H9 (cell line): Measurements from ENCODE around the gene AKAP1. TPM values are rescaled to one million over a fixed set of nuclear protein-coding genes. Genes with fewer than 3 reads are reported as not detected.

Experiments
- DNase-seq: peaks from one replicate; pipeline ENCODE4 v3.0.0-alpha.2; 2017
- H2AFZ ChIP-seq: one replicate; pipeline ENCODE4 v1.6.1; 2013; ENCODE audit warnings: mild to moderate bottlenecking, low read length, control low read depth, moderate library complexity
- H2AK5ac ChIP-seq: 2 replicates; pipeline ENCODE4 v1.6.1; 2013; ENCODE audit warnings: low read length, control low read depth, mixed read lengths; ENCODE audit not compliant: insufficient read length
- H2BK120ac ChIP-seq: one replicate; pipeline ENCODE4 v1.6.1; 2013; ENCODE audit warnings: low read depth, mild to moderate bottlenecking, low read length, control low read depth, inconsistent platforms; ENCODE audit not compliant: poor library complexity, severe bottlenecking
- H2BK12ac ChIP-seq: 2 replicates; pipeline ENCODE4 v1.6.1; 2013; ENCODE audit warnings: low read length, control low read depth, mixed read lengths, low read depth; ENCODE audit not compliant: insufficient read length
- H2BK15ac ChIP-seq: 2 replicates; pipeline ENCODE4 v1.6.1; 2013; ENCODE audit warnings: low read depth, low read length, control low read depth
- H2BK20ac ChIP-seq: one replicate; pipeline ENCODE4 v1.6.1; 2013; ENCODE audit warnings: low read depth, mild to moderate bottlenecking, low read length, control low read depth, inconsistent platforms; ENCODE audit not compliant: poor library complexity, severe bottlenecking
- H2BK5ac ChIP-seq: 2 replicates; pipeline ENCODE4 v1.6.1; 2013; ENCODE audit warnings: low read length, control low read depth, mixed read lengths; ENCODE audit not compliant: insufficient read length
- H3K14ac ChIP-seq: 2 replicates; pipeline ENCODE4 v1.6.1; 2013; ENCODE audit warnings: low read length, control low read depth; ENCODE audit not compliant: insufficient read depth
- H3K18ac ChIP-seq: 2 replicates; pipeline ENCODE4 v1.6.1; 2013; ENCODE audit warnings: low read depth, mild to moderate bottlenecking, mixed read lengths, low read length, control low read depth; ENCODE audit not compliant: insufficient read length
- H3K23ac ChIP-seq: 2 replicates; pipeline ENCODE4 v1.6.1; 2013; ENCODE audit warnings: low read length, control low read depth, mixed read lengths, low read depth; ENCODE audit not compliant: insufficient read length
- H3K23me2 ChIP-seq: 2 replicates; pipeline ENCODE4 v1.6.1; 2013; ENCODE audit warnings: low read depth, mild to moderate bottlenecking, mixed read lengths, low read length, control low read depth; ENCODE audit not compliant: insufficient read length, poor library complexity, severe bottlenecking
- H3K27ac ChIP-seq: 2 replicates; pipeline ENCODE4 v1.5.1; 2013; ENCODE audit warnings: low read length, control low read depth, mixed read lengths, low read depth; ENCODE audit not compliant: insufficient read length
- H3K27me3 ChIP-seq: 2 replicates; pipeline ENCODE4 v1.6.1; 2013; ENCODE audit warnings: low read length, control low read depth, inconsistent platforms; ENCODE audit not compliant: insufficient read depth
- H3K4ac ChIP-seq: 2 replicates; pipeline ENCODE4 v1.6.1; 2013; ENCODE audit warnings: low read depth, mild to moderate bottlenecking, control low read depth, inconsistent platforms, low read length, moderate library complexity
- H3K4me1 ChIP-seq: 2 replicates; pipeline ENCODE4 v1.6.1; 2013; ENCODE audit warnings: low read length, control low read depth, inconsistent platforms; ENCODE audit not compliant: insufficient read depth
- H3K4me2 ChIP-seq: 2 replicates; pipeline ENCODE4 v1.6.1; 2013; ENCODE audit warnings: low read length, control low read depth, mixed read lengths; ENCODE audit not compliant: insufficient read length, insufficient read depth
- H3K56ac ChIP-seq: 2 replicates; pipeline ENCODE4 v1.6.1; 2013; ENCODE audit warnings: low read depth, mild to moderate bottlenecking, mixed read lengths, low read length, control low read depth; ENCODE audit not compliant: insufficient read length
- H3K79me1 ChIP-seq: 2 replicates; pipeline ENCODE4 v1.6.1; 2013; ENCODE audit warnings: low read depth, mild to moderate bottlenecking, moderate library complexity, low read length, control low read depth, inconsistent platforms; ENCODE audit not compliant: insufficient read depth, poor library complexity, severe bottlenecking
- H3K79me2 ChIP-seq: 2 replicates; pipeline ENCODE4 v1.6.1; 2013; ENCODE audit warnings: low read length, control low read depth, inconsistent platforms; ENCODE audit not compliant: insufficient read depth
- H3K9ac ChIP-seq: 2 replicates; pipeline ENCODE4 v1.6.1; 2013; ENCODE audit warnings: low read length, control low read depth, mixed read lengths; ENCODE audit not compliant: insufficient read length; ENCODE audit errors: extremely low read depth
- H3K9me3 ChIP-seq: one replicate; pipeline ENCODE4 v1.6.1; 2013; ENCODE audit warnings: low read depth, low read length, inconsistent platforms; ENCODE audit not compliant: control insufficient read depth
- H3T11ph ChIP-seq: one replicate; pipeline ENCODE4 v1.6.1; 2013; ENCODE audit warnings: mild to moderate bottlenecking, low read length, control low read depth, inconsistent platforms
- H4K20me1 ChIP-seq: one replicate; pipeline ENCODE4 v1.6.1; 2013; ENCODE audit not compliant: control insufficient read depth, insufficient read length, insufficient read depth
- H4K5ac ChIP-seq: 2 replicates; pipeline ENCODE4 v1.6.1; 2013; ENCODE audit warnings: low read depth, mild to moderate bottlenecking, mixed read lengths, low read length, control low read depth; ENCODE audit not compliant: insufficient read length
- H4K8ac ChIP-seq: replicated peaks from 2 replicates; pipeline ENCODE4 v1.6.1; 2013; ENCODE audit warnings: low read length, control low read depth, mixed read lengths, low read depth; ENCODE audit not compliant: insufficient read length
- H4K91ac ChIP-seq: 2 replicates; pipeline ENCODE4 v1.6.1; 2013; ENCODE audit warnings: low read depth, mild to moderate bottlenecking, moderate library complexity, mixed read lengths, low read length, control low read depth; ENCODE audit not compliant: insufficient read length
- H3K27ac Mint-ChIP-seq, 3 experiments: 2 replicates in 2 of 3; 3 replicates in 1 of 3; pipeline ENCODE4 v1.8.0; 2020 to 2021; ENCODE audit warnings: mixed read lengths in 3 of 3, mild to moderate bottlenecking in 1 of 3, moderate library complexity in 1 of 3
- H3K27me3 Mint-ChIP-seq: 2 replicates; pipeline ENCODE4 v1.8.0; 2021; ENCODE audit warnings: low read depth, mild to moderate bottlenecking, moderate library complexity, mixed read lengths
- H3K36me3 Mint-ChIP-seq, 3 experiments: 2 replicates in 2 of 3; 3 replicates in 1 of 3; pipeline ENCODE4 v1.8.0; 2020 to 2021; ENCODE audit warnings: low read depth in 3 of 3, mixed read lengths in 3 of 3; ENCODE audit not compliant: insufficient read depth in 1 of 3
- H3K4me1 Mint-ChIP-seq, 2 experiments: 2 replicates each; pipeline ENCODE4 v1.8.0; 2020; ENCODE audit warnings: mixed read lengths in 2 of 2
- H3K4me3 Mint-ChIP-seq, 2 experiments: 2 replicates in 1 of 2; 3 replicates in 1 of 2; pipeline ENCODE4 v1.8.0; 2020 to 2021; ENCODE audit warnings: mild to moderate bottlenecking in 2 of 2, mixed read lengths in 2 of 2, moderate library complexity in 1 of 2
- H3K9me3 Mint-ChIP-seq, 2 experiments: 2 replicates in 1 of 2; 3 replicates in 1 of 2; pipeline ENCODE4 v1.8.0; 2020; ENCODE audit warnings: mild to moderate bottlenecking in 2 of 2, mixed read lengths in 2 of 2, moderate library complexity in 1 of 2
- WGBS: extraction: QIAGEN DNeasy Blood & Tissue Kit; methylation state at CpG from one replicate; pipeline ENCODE4 v1.1.7; 2013; ENCODE audit warnings: missing lambda C conversion rate, low lambda C conversion rate, mixed read lengths; ENCODE audit not compliant: insufficient read length; ENCODE audit errors: extremely low coverage; 5-methylcytosine and 5-hydroxymethylcytosine counted together
- total RNA-seq: library from RNA; stranded (reverse); gene quantifications from 2 replicates; pipeline ENCODE4 v1.2.1, GENCODE V29; 2021
- TF ChIP-seq, protein P1 (sequence below): fragments of 200-600 bp; sonication (generic); conservative IDR thresholded peaks from 3 replicates; pipeline ENCODE4 v1.8.0; 2021; ENCODE audit warnings: antibody characterized with exemption, mild to moderate bottlenecking

AKAP1 gene
- total RNA-seq, 1 experiment from 2014 or later: 61.2 TPM

DNA sequence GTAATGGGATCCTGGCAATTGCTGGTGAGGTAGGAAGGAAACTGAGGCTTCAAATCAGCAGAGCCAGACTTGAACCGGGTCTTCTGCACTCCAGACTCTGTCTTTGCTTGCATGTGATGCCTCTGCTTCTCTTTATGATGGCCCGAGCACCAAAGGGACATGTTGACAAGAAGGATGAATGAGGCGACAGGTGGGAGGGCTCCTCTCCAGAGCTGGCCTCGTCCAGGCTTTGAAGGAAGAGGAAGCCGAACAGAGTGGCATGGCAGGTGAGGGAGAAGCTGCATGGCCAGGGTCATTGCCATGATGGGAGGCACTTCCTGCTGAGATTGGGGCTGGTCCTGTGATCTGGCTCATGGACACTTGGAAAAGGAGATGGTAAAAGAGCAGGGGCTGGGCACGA lies 40.8 kb downstream of the AKAP1 start:
- H3K79me2 ChIP-seq: no peaks in the 10 kb centered on the region
- H4K20me1 ChIP-seq: no peaks in the 10 kb centered on the region
- no peaks in the 10 kb centered on the region for H3K4me1 ChIP-seq
- no peak overlapping the region for H3K56ac ChIP-seq
- H3K27ac ChIP-seq: no peak overlapping the region
- H3K9ac ChIP-seq: no peak overlapping the region
- Mint-ChIP-seq H3K4me1 (peaks cover 1 to 4% of the 10 kb centered on the region in 2 experiments), H3K36me3 (peaks cover 15 to 44% (median 25%) of the 10 kb centered on the region in 3 experiments), H3K27ac (no peak overlapping the region), H3K4me3 (no peak overlapping the region), H3K9me3 (no peaks in the 10 kb centered on the region), H3K27me3 (peaks cover 1% of the 10 kb centered on the region; the same call in 1 of the 2 replicates)
- no CpG with 5 or more reads among the region's 6 CpGs for WGBS
- no peaks in the 10 kb centered on the region for H3K27me3 ChIP-seq
- no peak overlapping the region for H4K5ac ChIP-seq
- H2BK20ac ChIP-seq: no peak overlapping the region
- no peak overlapping the region for H2AK5ac ChIP-seq
- no peaks in the 10 kb centered on the region for H3K79me1 ChIP-seq
- no peak overlapping the region for H2BK12ac ChIP-seq
- no peak overlapping the region for H4K91ac ChIP-seq
- no peak overlapping the region for H2BK120ac ChIP-seq
- H4K8ac ChIP-seq: no peak overlapping the region
- no peak overlapping the region for H3K4me2 ChIP-seq
- H3T11ph ChIP-seq: no peak overlapping the region
- H2BK5ac ChIP-seq: no peak overlapping the region
- TF ChIP-seq, protein P1, sequence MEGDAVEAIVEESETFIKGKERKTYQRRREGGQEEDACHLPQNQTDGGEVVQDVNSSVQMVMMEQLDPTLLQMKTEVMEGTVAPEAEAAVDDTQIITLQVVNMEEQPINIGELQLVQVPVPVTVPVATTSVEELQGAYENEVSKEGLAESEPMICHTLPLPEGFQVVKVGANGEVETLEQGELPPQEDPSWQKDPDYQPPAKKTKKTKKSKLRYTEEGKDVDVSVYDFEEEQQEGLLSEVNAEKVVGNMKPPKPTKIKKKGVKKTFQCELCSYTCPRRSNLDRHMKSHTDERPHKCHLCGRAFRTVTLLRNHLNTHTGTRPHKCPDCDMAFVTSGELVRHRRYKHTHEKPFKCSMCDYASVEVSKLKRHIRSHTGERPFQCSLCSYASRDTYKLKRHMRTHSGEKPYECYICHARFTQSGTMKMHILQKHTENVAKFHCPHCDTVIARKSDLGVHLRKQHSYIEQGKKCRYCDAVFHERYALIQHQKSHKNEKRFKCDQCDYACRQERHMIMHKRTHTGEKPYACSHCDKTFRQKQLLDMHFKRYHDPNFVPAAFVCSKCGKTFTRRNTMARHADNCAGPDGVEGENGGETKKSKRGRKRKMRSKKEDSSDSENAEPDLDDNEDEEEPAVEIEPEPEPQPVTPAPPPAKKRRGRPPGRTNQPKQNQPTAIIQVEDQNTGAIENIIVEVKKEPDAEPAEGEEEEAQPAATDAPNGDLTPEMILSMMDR: no peak
- H3K23ac ChIP-seq: no peak overlapping the region
- H3K23me2 ChIP-seq: no peaks in the 10 kb centered on the region
- H3K14ac ChIP-seq: no peak overlapping the region
- DNase-seq: no peak
- no peak overlapping the region for H3K18ac ChIP-seq
- H2AFZ ChIP-seq: no peak overlapping the region
- no peaks in the 10 kb centered on the region for H3K9me3 ChIP-seq
- H2BK15ac ChIP-seq: no peak overlapping the region
- H3K4ac ChIP-seq: no peak overlapping the region
